HL-60 (cell line): ENCODE results near the gene WWOX.

Experiments
- DNase-seq, 2 experiments: peaks; one replicate each; pipeline ENCODE4 v3.0.0-alpha.2; 2010 to 2020; ENCODE audit warnings: low read depth in 1 of 2, low spot score in 1 of 2
- H3K27ac ChIP-seq: fragments of 250-450 bp; sonication (Bioruptor Pico); replicated peaks from 2 replicates; pipeline ENCODE4 v1.5.1; 2020; ENCODE audit warnings: mild to moderate bottlenecking, moderate library complexity
- H3K27me3 ChIP-seq: fragments of 250-450 bp; sonication (Bioruptor Pico); 2 replicates; pipeline ENCODE4 v1.5.1; 2021; ENCODE audit warnings: mild to moderate bottlenecking, moderate library complexity; ENCODE audit not compliant: insufficient read depth, poor library complexity, severe bottlenecking
- H3K4me3 ChIP-seq: replicated peaks from 2 replicates; pipeline ENCODE4 v1.5.1; 2011; ENCODE audit warnings: mild to moderate bottlenecking, control low read depth, low read length; ENCODE audit not compliant: insufficient read depth
- GABPA ChIP-seq: IDR thresholded peaks from 2 replicates; pipeline ENCODE4 v1.6.1; 2012; ENCODE audit warnings: low read depth
- POLR2AphosphoS5 ChIP-seq: IDR thresholded peaks from 2 replicates; pipeline ENCODE4 v1.6.1; 2012; ENCODE audit warnings: low read depth
- REST ChIP-seq: IDR thresholded peaks from 2 replicates; pipeline ENCODE4 v1.6.1; 2012; ENCODE audit warnings: low read depth; ENCODE audit not compliant: insufficient replicate concordance
- SPI1 ChIP-seq: IDR thresholded peaks from 2 replicates; pipeline ENCODE4 v1.6.1; 2012; ENCODE audit warnings: low read depth, mild to moderate bottlenecking, borderline replicate concordance
- TF ChIP-seq, protein P1 (sequence below): IDR thresholded peaks from one replicate; pipeline ENCODE4 v1.5.1; 2011; ENCODE audit warnings: low read length, control low read depth, inconsistent platforms; ENCODE audit not compliant: insufficient read depth

WWOX gene

GRCh38 chr16:78407191-78407590 is 307.7 kb downstream of the WWOX start:
- TF ChIP-seq REST (no peak), POLR2AphosphoS5 (no peak), GABPA (no peak), SPI1 (no peak)
- TF ChIP-seq, protein P1, sequence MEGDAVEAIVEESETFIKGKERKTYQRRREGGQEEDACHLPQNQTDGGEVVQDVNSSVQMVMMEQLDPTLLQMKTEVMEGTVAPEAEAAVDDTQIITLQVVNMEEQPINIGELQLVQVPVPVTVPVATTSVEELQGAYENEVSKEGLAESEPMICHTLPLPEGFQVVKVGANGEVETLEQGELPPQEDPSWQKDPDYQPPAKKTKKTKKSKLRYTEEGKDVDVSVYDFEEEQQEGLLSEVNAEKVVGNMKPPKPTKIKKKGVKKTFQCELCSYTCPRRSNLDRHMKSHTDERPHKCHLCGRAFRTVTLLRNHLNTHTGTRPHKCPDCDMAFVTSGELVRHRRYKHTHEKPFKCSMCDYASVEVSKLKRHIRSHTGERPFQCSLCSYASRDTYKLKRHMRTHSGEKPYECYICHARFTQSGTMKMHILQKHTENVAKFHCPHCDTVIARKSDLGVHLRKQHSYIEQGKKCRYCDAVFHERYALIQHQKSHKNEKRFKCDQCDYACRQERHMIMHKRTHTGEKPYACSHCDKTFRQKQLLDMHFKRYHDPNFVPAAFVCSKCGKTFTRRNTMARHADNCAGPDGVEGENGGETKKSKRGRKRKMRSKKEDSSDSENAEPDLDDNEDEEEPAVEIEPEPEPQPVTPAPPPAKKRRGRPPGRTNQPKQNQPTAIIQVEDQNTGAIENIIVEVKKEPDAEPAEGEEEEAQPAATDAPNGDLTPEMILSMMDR, result no peak
- Histone ChIP-seq H3K27me3 (no peaks in the 10 kb centered on the region), H3K4me3 (no peak overlapping the region), H3K27ac (no peak overlapping the region)
- DNase-seq, result no peak

- no peak overlapping the region for H3K4me3 ChIP-seq
- TF ChIP-seq, protein P1, result no peak
- TF ChIP-seq GABPA (no peak), REST (no peak), POLR2AphosphoS5 (no peak), SPI1 (no peak)
- DNase-seq, result no peak
- no peaks in the 10 kb centered on the region for H3K27me3 ChIP-seq
- no peak overlapping the region for H3K27ac ChIP-seq
Measured at GRCh38 chr16:78413651-78414050, 314.2 kb downstream of the WWOX start.

DNA sequence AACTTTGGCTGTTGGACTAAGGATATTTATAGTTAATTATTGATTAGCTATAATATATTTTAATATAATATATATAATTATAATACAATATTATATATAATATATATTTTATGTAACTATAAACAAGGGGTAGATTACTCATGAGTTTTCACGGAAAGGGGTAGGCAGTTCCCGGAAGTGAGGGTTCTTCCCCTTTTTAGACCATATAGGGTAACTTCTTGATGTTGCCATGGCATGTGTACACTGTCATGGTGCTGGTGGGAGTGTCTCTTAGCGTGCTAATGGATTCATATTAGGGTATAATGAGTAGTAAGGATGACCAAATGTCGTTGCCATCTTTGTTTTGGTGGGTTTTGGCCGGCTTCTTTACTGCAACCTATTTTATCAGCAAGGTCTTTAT is 315.6 kb downstream of the WWOX start:
- TF ChIP-seq, protein P1, result no peak
- TF ChIP-seq POLR2AphosphoS5 (no peak), REST (no peak), GABPA (no peak)
- H3K4me3 ChIP-seq, result no peak overlapping the region
- DNase-seq, result no peak

More for the DNA sequence above, 315.6 kb downstream of the WWOX start:
- Histone ChIP-seq H3K27ac (no peak overlapping the region), H3K27me3 (no peaks in the 10 kb centered on the region)
